Measurements from ENCODE around the gene STRADA.

STRADA gene, protein sequence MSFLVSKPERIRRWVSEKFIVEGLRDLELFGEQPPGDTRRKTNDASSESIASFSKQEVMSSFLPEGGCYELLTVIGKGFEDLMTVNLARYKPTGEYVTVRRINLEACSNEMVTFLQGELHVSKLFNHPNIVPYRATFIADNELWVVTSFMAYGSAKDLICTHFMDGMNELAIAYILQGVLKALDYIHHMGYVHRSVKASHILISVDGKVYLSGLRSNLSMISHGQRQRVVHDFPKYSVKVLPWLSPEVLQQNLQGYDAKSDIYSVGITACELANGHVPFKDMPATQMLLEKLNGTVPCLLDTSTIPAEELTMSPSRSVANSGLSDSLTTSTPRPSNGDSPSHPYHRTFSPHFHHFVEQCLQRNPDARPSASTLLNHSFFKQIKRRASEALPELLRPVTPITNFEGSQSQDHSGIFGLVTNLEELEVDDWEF

DNA sequence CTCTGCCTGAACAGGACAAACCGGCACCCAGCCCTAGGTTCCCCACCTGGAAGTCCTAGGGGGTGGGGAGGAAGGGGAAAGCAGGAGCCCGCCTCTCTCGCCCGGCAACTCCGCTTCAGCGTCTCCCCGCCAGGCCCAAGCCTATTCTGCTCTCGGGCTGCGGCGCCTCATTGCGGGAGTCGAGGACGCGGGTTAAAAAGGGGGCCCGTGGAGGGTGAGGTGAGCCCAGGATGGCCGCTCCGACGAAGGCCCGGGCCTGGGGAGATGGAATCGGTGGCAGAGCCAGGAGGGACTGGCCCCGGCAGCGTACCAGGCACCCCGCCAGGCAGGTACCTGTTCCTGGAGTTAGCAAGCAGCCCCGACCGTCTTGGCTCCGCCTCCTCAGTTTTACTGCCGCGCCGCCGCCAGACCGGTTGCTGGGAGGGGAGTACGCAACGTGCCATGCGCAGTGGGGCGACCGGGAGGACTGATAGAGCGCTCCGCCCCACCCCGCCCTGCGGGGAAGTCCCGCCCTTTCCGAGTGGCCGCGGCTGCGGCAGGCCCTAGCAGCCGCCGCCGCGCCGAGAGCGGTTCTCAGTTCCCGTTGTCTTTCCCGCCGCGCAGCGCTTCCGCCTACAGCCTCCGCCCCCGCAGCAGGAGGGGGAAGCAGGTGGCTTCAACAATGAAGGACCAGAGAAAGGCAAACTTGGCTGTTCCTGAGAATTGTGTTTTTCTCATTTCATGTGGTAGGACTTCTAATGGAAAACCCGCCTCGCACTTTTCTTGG is at the start of gene STRADA:
Gene STRADA, minus strand, starts transcription at position 392 of the 766 bp plus-strand sequence. CDS start 13,430 bp downstream, outside the sequence.
- H3K9me3 ChIP-seq (ENCODE audit: control insufficient read depth, insufficient read depth, low read length), result no peaks in the 10 kb centered on the region
- peak within 1 kb of the TSS; percentile 98 for H3K9ac ChIP-seq (ENCODE audit: low read depth, low read length)
- H3K36me3 ChIP-seq (ENCODE audit: insufficient read depth, low read length), result peaks cover 10% of the 10 kb centered on the region
- H3K4me1 ChIP-seq (ENCODE audit: insufficient read depth, low read length), result peaks cover 5% of the 10 kb centered on the region; the same call in 1 of the 2 replicates

DNA sequence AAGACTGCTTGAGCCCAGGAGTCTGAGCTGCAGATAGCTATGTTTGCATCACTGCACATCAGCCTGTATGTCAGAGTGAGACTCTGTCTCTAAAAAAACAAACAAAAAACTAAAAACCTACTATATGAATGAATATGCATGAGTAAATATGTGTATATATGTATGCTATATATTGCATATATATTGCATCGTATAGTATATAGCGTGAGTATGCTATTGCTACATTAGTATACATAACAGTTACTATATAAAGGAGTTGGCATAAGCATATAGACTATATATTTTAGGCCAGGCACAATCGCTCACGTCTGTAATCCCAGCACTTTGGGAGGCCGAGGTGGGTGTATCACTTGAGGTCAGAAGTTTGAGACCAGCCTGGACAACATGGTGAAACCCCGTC is 48.5 kb upstream of the STRADA start:
- Histone ChIP-seq H3K9ac (ENCODE audit: low read depth, low read length) (no peak overlapping the region), H3K9me3 (ENCODE audit: control insufficient read depth, insufficient read depth, low read length) (no peaks in the 10 kb centered on the region; the same call in 1 of the 2 replicates), H3K36me3 (ENCODE audit: insufficient read depth, low read length) (peaks cover 48% of the 10 kb centered on the region), H3K4me1 (ENCODE audit: insufficient read depth, low read length) (no peaks in the 10 kb centered on the region)

DNA sequence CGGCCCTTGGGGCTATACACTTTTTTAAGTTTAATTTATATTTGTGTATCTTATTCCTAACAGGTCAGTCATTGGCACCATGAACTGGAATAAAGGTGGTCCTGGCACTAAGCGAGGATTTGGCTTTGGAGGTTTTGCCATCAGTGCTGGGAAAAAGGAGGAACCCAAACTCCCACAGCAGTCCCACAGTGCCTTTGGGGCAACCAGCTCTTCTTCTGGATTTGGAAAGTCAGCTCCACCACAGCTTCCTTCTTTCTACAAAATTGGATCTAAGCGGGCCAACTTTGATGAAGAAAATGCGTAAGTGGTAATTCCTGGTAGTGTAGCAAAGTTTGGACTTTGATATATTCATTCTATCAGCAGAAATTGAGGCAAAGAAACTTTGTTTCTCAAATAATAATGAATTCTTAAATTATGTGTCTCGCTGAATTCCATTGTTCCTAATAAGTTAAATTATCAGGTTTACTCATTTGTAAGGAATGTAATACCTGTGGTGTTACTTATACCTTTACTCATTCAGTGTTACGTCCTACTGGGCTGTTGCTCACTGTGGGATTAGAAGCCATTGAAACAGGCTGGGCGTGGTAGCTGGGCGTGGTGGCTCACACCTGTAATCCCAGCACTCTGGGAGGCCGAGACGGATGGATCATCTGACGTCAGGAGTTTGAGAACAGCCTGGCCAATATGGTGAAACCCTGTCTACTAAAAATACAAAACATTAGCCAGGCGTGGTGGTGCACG is 45.5 kb upstream of the STRADA start:
- no peaks in the 10 kb centered on the region for H3K4me1 ChIP-seq (ENCODE audit: insufficient read depth, low read length)
- no peaks in the 10 kb centered on the region for H3K9me3 ChIP-seq (ENCODE audit: control insufficient read depth, insufficient read depth, low read length)
- peaks cover 24% of the 10 kb centered on the region for H3K36me3 ChIP-seq (ENCODE audit: insufficient read depth, low read length)
- H3K9ac ChIP-seq (ENCODE audit: low read depth, low read length), result no peak overlapping the region

DNA sequence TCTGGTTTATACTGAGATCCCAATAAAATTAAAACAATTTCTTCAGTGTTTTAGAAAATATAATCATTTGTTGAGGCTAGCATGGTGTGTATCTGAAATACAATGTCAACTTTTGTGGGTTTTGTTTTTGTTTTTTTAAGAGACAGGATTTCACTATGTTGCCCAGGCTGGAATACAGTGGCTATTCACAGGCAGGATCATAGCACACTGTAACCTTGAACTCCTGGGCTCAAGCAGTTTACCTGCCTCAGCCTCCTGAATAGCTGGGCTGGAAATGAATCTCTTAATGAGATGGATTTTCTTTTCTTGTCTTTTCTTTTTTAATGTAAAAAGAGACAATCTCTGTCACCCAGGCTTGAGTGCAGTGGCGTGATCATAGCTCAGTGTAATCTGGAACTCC is 44.5 kb upstream of the STRADA start:
- Histone ChIP-seq H3K36me3 (ENCODE audit: insufficient read depth, low read length) (peaks cover 19% of the 10 kb centered on the region), H3K9ac (ENCODE audit: low read depth, low read length) (no peak overlapping the region), H3K4me1 (ENCODE audit: insufficient read depth, low read length) (no peaks in the 10 kb centered on the region), H3K9me3 (ENCODE audit: control insufficient read depth, insufficient read depth, low read length) (no peaks in the 10 kb centered on the region)

DNA sequence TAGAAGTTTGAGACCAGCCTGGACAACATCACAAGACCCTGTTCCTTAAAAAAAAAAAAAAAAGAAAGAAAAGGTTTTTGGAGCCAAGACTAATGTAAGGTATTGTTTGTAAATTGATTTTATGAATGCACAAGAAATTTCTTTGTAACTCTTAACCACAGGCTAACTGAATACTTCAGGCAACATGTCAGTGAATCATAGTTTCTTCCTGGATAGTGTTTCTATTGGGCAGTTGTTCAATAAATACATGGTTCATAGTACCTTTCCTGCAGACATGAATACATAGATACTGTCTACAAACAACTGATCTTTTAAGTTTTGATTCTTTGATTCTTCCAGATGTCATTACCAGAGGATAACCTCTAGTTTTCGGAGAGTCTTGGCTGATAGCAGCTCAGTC is 44.0 kb upstream of the STRADA start:
- Histone ChIP-seq H3K36me3 (ENCODE audit: insufficient read depth, low read length) (peaks cover 19% of the 10 kb centered on the region), H3K9ac (ENCODE audit: low read depth, low read length) (no peak overlapping the region), H3K4me1 (ENCODE audit: insufficient read depth, low read length) (no peaks in the 10 kb centered on the region), H3K9me3 (ENCODE audit: control insufficient read depth, insufficient read depth, low read length) (no peaks in the 10 kb centered on the region)

DNA sequence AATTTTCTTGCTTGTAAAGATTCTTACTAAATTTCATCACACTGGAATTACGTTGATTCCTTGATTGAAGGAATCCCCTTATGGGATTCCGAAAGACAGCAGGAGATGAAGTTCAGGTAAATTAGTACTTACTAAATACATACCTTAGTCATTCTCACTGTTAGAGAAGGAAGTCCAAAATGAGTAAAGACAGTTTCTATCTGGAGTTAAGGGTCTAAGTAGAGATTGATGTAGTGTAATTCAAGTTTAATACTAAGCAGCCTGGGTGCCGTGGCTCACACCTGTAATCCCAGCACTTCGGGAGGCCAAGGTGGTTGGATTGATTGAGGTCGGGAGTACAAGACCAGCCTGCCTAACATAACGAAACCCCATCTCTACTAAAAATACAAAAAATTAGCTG is 41.9 kb upstream of the STRADA start:
- Histone ChIP-seq H3K4me1 (ENCODE audit: insufficient read depth, low read length) (no peaks in the 10 kb centered on the region), H3K9me3 (ENCODE audit: control insufficient read depth, insufficient read depth, low read length) (no peaks in the 10 kb centered on the region), H3K9ac (ENCODE audit: low read depth, low read length) (no peak overlapping the region), H3K36me3 (ENCODE audit: insufficient read depth, low read length) (peaks cover 11% of the 10 kb centered on the region)

DNA sequence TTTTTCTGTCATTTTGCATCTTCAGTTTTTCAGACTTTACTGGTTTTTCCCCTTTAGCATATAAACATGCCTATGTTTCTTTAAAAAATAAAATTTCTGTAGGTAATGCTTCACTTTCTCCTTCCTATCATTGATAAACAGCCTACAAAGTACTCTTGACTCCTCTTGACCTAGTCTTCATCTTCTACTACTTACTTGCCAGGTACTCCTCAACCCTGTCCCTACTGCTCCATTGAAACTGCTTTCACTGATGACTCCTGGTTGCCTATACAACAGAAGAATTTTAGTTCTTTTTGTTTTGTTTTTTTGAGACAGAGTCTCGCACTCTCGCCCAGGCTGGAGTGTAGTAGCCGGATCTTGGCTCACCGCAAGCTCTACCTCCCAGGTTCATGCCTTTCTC is 39.3 kb upstream of the STRADA start:
- Histone ChIP-seq H3K4me1 (ENCODE audit: insufficient read depth, low read length) (no peaks in the 10 kb centered on the region; the same call in 1 of the 2 replicates), H3K9ac (ENCODE audit: low read depth, low read length) (no peak overlapping the region), H3K36me3 (ENCODE audit: insufficient read depth, low read length) (peaks cover 10% of the 10 kb centered on the region; the same call in 1 of the 2 replicates), H3K9me3 (ENCODE audit: control insufficient read depth, insufficient read depth, low read length) (no peaks in the 10 kb centered on the region)

DNA sequence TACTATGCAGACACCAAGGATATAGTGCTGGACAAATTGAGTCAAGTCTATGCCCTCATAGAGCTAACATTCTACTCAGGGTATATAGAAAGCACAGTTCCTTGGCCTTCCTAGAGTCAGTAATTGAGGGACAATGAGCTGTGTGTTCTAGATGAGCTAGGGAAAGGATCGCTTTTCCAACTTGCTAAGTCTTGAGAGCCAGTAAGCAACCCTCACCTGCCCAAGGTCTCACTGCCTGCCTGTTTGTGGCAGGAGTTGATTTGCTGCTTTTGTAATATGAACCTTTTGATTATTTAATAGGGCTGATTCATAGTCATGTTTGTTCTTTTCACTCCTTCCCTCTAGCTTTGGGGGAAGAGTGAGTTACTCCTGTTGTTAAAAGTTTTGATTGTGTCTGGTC is 38.9 kb upstream of the STRADA start:
- H3K9me3 ChIP-seq (ENCODE audit: control insufficient read depth, insufficient read depth, low read length), result no peaks in the 10 kb centered on the region
- peaks cover 10% of the 10 kb centered on the region; the same call in 1 of the 2 replicates for H3K36me3 ChIP-seq (ENCODE audit: insufficient read depth, low read length)
- peaks cover 3% of the 10 kb centered on the region for H3K4me1 ChIP-seq (ENCODE audit: insufficient read depth, low read length)
- no peak overlapping the region for H3K9ac ChIP-seq (ENCODE audit: low read depth, low read length)

DNA sequence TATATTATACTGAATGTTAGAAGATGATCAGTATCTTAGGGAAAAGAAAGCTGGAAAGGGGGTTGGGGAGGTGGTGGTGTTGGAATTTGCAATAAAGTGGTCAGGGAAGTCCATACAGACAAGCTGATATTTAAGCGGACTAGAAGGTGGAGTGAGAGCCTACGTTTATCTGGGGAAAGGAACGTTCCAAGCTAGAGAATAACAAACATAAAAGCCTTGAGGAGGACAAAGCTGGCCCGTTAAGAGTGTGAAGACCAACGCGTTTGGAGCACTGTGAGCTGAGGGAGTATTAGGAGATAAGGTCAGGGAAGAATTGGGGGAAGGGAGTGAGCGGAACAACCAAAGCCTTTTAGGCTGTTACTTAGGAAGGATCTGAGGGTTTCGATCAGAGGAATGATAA is 33.8 kb upstream of the STRADA start:
- Histone ChIP-seq H3K4me1 (ENCODE audit: insufficient read depth, low read length) (peaks cover 4% of the 10 kb centered on the region), H3K9ac (ENCODE audit: low read depth, low read length) (peak overlapping the region; percentile 78), H3K9me3 (ENCODE audit: control insufficient read depth, insufficient read depth, low read length) (no peaks in the 10 kb centered on the region), H3K36me3 (ENCODE audit: insufficient read depth, low read length) (peaks cover 10% of the 10 kb centered on the region; the same call in 1 of the 2 replicates)

DNA sequence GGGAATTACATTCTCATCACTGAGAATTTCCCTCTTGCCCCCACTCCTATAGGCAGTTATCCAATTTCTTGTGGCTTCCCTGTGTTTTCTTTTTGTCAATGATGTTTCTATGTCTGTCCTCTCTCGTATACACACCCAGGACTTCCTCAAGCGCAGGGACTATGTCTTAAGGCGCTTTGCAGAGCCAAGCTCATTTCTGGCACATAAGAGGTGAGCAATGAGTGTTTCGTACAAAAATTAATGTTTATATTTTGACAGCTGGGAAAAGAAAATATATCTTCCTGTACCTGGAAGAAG is 33.3 kb upstream of the STRADA start:
- H3K9me3 ChIP-seq (ENCODE audit: control insufficient read depth, insufficient read depth, low read length), result no peaks in the 10 kb centered on the region
- peak overlapping the region; percentile 78 for H3K9ac ChIP-seq (ENCODE audit: low read depth, low read length)
- peaks cover 4% of the 10 kb centered on the region for H3K4me1 ChIP-seq (ENCODE audit: insufficient read depth, low read length)
- peaks cover 10% of the 10 kb centered on the region; the same call in 1 of the 2 replicates for H3K36me3 ChIP-seq (ENCODE audit: insufficient read depth, low read length)

DNA sequence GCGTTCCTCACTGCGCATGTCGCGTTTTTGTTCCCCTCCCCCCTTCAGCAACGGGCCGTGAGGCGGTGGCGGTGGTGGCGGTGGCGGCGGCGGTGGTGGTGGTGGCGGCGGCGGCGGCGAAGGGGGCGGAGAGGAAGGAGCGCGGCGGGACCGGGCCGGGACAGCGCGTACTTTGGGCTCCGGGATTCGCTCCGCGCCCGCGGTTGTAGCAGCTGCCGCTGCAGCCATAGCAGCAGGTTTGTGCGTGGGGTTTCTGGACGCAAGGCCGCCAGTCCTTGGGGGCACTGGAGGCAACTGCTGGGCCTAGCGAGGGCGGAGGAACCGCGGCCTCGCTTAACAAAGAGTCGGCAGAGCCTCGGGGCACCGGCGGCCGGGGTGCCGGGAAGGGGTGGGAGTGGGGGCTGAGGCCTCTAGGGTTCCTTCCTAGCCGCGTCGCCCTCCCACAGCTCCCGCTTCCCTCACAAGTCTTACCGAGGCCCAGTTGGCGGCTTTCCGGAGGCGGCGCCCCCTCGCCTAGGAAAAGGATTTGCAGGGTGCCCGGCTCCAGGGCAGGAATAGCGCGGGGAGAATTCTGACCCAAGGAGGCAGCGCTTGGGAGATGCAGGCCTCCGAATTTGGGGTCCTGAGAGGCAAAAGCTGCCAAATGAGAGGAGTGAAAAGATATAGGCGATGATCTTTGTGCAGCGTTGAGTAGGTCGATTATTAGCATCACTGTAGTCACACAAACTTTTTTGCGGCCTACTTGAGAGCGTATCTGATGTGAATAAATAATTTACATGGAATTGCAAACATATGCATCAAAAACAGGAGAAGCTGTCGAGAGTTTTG is 32.8 kb upstream of the STRADA start, which contains the start of gene DDX42:
Gene DDX42, plus strand, starts transcription at position 30 of the 828 bp plus-strand sequence. CDS start 12,880 bp downstream, outside the sequence.
- peaks cover 4% of the 10 kb centered on the region for H3K4me1 ChIP-seq (ENCODE audit: insufficient read depth, low read length)
- H3K9me3 ChIP-seq (ENCODE audit: control insufficient read depth, insufficient read depth, low read length), result no peaks in the 10 kb centered on the region
- H3K36me3 ChIP-seq (ENCODE audit: insufficient read depth, low read length), result peaks cover 8% of the 10 kb centered on the region; the same call in 1 of the 2 replicates
- peak within 1 kb of the TSS; percentile 78 for H3K9ac ChIP-seq (ENCODE audit: low read depth, low read length)

DNA sequence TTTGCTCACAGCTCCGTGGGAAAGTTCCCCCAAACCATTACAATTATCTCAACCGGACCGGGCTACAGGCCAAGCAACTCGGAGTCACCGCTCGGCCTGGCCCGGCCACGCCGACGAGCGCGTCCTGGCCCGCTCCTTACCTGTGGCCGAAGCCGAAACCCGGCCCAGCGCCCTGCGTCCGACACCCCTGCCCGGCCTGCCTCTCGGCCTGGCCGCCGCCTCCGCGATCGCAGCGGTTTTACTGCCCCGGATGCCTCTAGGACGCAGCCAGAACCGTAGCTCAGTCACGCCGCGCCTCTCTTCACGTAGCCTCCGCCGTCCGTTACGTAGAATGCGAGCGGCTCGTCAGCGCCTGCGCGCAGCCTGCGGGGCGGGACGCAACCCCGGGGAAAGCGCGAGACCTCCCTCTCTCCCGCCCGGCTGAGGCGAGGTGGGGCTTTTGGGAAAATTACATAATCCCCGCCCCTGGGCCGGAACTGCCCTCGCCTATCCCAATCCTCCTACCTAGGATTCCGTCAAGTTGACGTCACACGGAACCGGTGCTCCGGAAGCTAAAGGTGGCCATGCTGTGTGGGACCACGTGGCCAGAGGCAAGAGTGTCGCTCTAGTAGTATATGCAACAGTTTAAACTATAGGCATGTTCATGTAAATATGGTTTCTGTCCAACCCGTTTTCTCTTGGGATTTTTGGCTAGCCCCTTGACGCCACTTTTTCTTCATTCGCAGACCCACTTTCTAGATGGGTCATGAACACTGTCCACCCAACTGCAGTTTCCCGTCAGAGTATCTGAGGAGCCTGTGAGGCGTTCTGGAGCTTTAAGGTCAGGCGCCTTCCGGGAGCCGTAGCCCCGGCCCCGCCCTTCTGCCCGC is 31.9 kb upstream of the STRADA start, which contains the start of gene CCDC47:
Gene CCDC47, minus strand, starts transcription at position 326 of the 869 bp plus-strand sequence. CDS start 7,422 bp downstream, outside the sequence.
- H3K36me3 ChIP-seq (ENCODE audit: insufficient read depth, low read length), result 0 out of 2 replicates have a peak, but pooled peaks cover 5% of the 10 kb centered on the region
- peaks cover 4% of the 10 kb centered on the region for H3K4me1 ChIP-seq (ENCODE audit: insufficient read depth, low read length)
- H3K9ac ChIP-seq (ENCODE audit: low read depth, low read length), result peak within 1 kb of the TSS; percentile 78
- H3K9me3 ChIP-seq (ENCODE audit: control insufficient read depth, insufficient read depth, low read length), result no peaks in the 10 kb centered on the region
